ENCODE data around the gene CA10.

The CA10 gene

GRCh38 chr17:52147431-52147830 lies 11.1 kb downstream of the CA10 start:
- DNase-seq (ENCODE audit: low read depth, low spot score): no peak

- no peak for DNase-seq (ENCODE audit: low read depth, low spot score)
These were observed 13.0 kb downstream of the CA10 start for GRCh38 chr17:52145476-52145875.

- no peak for DNase-seq (ENCODE audit: low read depth, low spot score)
These were observed 15.0 kb downstream of the CA10 start for GRCh38 chr17:52143542-52143941.

GRCh38 chr17:52140601-52141000 lies 17.9 kb downstream of the CA10 start:
- no peak for DNase-seq (ENCODE audit: low read depth, low spot score)

- no peak for DNase-seq (ENCODE audit: low read depth, low spot score)
These were observed 19.8 kb downstream of the CA10 start for GRCh38 chr17:52138752-52139151.

GRCh38 chr17:52138350-52138749 lies 20.2 kb downstream of the CA10 start:
- no peak for DNase-seq (ENCODE audit: low read depth, low spot score)

- no peak for DNase-seq (ENCODE audit: low read depth, low spot score)
These were observed 22.3 kb downstream of the CA10 start for GRCh38 chr17:52136166-52136565.

GRCh38 chr17:52134641-52135040 lies 23.9 kb downstream of the CA10 start:
- DNase-seq (ENCODE audit: low read depth, low spot score): no peak

GRCh38 chr17:52128721-52129120 lies 29.8 kb downstream of the CA10 start:
- no peak for DNase-seq (ENCODE audit: low read depth, low spot score)

- no peak for DNase-seq (ENCODE audit: low read depth, low spot score)
These were observed 33.5 kb downstream of the CA10 start for GRCh38 chr17:52124993-52125392.

- no peak for DNase-seq (ENCODE audit: low read depth, low spot score)
These were observed 34.0 kb downstream of the CA10 start for GRCh38 chr17:52124561-52124960.

- no peak for DNase-seq (ENCODE audit: low read depth, low spot score)
These were observed 38.0 kb downstream of the CA10 start for GRCh38 chr17:52120465-52120864.

- no peak for DNase-seq (ENCODE audit: low read depth, low spot score)
These were observed 47.5 kb downstream of the CA10 start for GRCh38 chr17:52110923-52111581.

- peak; percentile 2 for DNase-seq (ENCODE audit: low read depth, low spot score)
These were observed 51.8 kb downstream of the CA10 start for GRCh38 chr17:52106638-52107261.

GRCh38 chr17:52106072-52106471 lies 52.4 kb downstream of the CA10 start:
- DNase-seq (ENCODE audit: low read depth, low spot score): no peak

- no peak for DNase-seq (ENCODE audit: low read depth, low spot score)
These were observed 52.9 kb downstream of the CA10 start for GRCh38 chr17:52105591-52105990.

- DNase-seq (ENCODE audit: low read depth, low spot score): no peak
These were observed 62.5 kb downstream of the CA10 start for GRCh38 chr17:52096056-52096455.

- DNase-seq (ENCODE audit: low read depth, low spot score): no peak
These were observed 74.3 kb downstream of the CA10 start for GRCh38 chr17:52084176-52084575.

GRCh38 chr17:52079496-52079895 lies 79.0 kb downstream of the CA10 start:
- no peak for DNase-seq (ENCODE audit: low read depth, low spot score)

- DNase-seq (ENCODE audit: low read depth, low spot score): no peak
These were observed 86.8 kb downstream of the CA10 start for GRCh38 chr17:52071712-52072111.

GRCh38 chr17:52064791-52065211 lies 93.7 kb downstream of the CA10 start:
- no peak for DNase-seq (ENCODE audit: low read depth, low spot score)

- no peak for DNase-seq (ENCODE audit: low read depth, low spot score)
These were observed 109.0 kb downstream of the CA10 start for GRCh38 chr17:52049496-52049895.

GRCh38 chr17:52049051-52049450 lies 109.5 kb downstream of the CA10 start:
- DNase-seq (ENCODE audit: low read depth, low spot score): no peak
